ENCODE results near the gene ESRRB.

Gene ESRRB

GRCh38 chr14:76450476-76450875 is 74.5 kb downstream of the ESRRB start:
- DNase-seq (ENCODE audit: low read depth) = no peak

DNA sequence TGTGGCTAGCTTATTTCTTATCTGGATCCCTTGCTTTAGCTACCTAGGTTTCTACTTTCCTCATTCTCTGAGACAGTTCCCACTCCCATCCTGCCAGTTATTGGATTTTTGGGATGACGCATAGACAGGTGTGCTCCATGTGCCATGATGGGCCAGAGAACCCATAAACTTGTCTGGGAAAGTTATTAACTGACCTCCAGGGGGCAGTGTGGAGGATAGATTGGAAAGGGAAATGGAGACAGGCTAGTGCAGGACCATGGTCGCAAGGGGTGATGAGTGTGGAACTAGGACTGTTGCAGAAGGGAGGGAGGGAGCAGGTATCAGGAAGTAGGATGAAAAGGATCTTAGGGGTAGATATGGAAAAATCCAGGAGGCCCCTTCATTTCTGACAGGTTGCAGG is 80.3 kb downstream of the ESRRB start:
- DNase-seq (ENCODE audit: low read depth) = peak; percentile 25

DNA sequence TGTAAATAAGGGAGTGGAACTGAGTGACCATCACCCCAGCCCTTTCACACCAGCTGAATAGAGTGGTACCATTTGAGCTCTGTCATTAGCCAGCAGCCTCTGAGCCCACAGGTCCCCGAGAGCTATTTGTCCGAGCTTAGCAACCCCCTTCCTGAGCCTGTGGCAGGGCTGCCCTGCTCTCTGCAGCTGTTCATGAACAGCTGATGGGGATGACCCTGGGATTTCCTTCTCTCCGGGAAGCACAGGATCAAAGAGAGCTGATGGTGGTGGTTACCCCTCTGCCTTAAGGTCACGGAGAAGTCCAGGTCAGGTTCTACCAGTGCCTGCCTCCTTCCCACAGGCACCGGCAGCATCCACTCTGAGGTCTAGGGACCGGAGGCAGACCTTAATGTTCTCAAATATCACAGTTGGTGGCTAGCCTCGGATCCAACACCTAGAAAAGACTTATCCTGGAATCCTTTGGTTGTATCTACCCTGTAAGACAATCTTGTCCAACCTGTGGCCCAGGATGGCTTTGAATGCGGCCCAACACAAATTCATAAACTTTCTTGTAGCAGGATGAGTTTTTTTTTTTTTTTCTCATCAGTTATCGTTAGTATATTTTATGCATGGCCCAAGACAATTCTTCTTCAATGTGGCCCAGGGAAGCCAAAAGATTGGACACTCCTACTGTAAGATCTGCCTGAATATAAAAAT is 81.1 kb downstream of the ESRRB start:
- DNase-seq (ENCODE audit: low read depth) = no peak

GRCh38 chr14:76457841-76458240 is 81.9 kb downstream of the ESRRB start:
- no peak for DNase-seq (ENCODE audit: low read depth)

GRCh38 chr14:76461886-76462285 is 85.9 kb downstream of the ESRRB start:
- DNase-seq (ENCODE audit: low read depth) = no peak

DNA sequence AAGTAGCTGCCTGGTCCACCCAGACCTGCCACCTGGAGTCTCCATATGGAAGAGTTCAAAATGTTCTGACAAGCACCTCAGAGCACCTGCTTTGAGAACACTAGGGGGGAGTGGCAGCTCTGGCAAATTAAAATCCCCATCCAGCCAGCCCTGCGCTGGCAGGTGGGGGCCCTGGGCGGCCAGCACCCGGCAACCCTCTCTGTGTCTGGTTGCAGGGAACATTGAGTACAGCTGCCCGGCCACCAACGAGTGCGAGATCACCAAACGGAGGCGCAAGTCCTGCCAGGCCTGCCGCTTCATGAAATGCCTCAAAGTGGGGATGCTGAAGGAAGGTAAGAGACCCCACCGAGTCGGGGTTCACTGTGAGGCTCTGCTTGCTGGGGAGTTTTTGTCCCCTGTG is 86.4 kb downstream of the ESRRB start:
- no peak for DNase-seq (ENCODE audit: low read depth)

GRCh38 chr14:76463105-76463504 is 87.2 kb downstream of the ESRRB start:
- no peak for DNase-seq (ENCODE audit: low read depth)

DNA sequence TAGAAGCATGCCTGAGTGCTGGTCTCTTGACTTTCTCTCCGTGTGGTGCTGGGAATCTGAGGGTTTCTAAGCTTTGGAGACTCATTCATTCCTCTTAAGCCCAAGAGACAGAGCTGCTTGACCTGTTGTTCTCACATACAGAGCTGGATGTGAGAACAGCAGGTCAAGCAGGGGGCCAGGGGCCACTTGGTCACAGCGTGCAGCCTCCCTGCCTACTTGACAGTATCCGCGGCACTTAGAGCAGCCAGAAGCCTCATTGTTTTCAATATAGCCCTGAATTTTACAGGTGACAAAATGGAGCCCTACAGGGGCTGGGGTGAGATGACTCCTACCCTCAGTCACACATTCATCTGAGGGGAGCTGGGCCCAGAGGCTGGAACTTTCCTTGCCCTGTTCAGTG is 88.9 kb downstream of the ESRRB start:
- no peak for DNase-seq (ENCODE audit: low read depth)

GRCh38 chr14:76465664-76466063 is 89.7 kb downstream of the ESRRB start:
- DNase-seq (ENCODE audit: low read depth) = no peak

DNA sequence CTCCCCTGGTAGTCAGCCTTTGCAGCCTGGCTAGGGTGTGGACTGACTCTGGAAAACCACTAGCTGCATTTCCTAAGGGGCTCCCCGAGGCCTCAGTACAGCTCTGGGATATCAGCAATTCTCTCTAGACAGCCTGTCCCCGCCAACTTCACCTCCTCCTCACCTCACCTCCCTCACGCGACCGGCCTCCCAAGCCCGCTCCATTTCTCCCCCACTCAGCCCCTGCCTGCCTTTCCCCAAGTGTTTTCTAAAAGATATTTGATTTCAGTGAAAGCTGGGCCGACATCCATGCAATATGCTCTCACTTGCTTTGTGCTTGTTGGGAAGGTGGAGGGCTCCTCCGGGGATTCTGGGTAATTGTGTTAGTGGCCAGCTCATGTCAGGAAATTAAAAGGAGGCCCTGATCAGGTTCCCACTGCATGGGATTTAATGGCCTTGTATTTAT is 91.8 kb downstream of the ESRRB start:
- DNase-seq (ENCODE audit: low read depth) = no peak

DNA sequence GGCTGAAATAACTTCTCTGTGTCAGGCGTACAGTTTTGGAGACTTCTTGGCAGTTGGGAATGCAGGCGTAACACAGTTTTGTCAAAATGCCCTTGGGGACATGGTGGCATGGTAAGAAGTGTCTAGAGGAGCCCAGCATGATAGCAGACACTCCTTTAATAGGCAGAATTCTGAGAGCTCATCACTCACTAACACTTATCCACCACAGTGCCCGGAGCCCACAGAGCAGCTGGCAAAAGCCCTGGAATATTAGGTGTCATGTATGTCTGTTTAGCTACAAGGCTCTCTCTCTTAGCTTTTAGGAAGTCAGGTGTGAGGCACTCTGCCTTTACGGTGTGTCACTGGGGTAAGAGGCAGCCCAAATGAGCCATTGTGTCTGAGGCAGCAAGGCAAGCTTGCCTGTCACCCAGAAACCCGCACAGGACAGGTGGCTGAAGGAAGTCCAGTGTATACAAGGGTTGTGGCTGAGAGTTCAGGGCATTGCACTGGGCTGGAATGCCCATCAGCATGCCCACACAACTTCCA is 96.3 kb downstream of the ESRRB start:
- DNase-seq (ENCODE audit: low read depth) = no peak

DNA sequence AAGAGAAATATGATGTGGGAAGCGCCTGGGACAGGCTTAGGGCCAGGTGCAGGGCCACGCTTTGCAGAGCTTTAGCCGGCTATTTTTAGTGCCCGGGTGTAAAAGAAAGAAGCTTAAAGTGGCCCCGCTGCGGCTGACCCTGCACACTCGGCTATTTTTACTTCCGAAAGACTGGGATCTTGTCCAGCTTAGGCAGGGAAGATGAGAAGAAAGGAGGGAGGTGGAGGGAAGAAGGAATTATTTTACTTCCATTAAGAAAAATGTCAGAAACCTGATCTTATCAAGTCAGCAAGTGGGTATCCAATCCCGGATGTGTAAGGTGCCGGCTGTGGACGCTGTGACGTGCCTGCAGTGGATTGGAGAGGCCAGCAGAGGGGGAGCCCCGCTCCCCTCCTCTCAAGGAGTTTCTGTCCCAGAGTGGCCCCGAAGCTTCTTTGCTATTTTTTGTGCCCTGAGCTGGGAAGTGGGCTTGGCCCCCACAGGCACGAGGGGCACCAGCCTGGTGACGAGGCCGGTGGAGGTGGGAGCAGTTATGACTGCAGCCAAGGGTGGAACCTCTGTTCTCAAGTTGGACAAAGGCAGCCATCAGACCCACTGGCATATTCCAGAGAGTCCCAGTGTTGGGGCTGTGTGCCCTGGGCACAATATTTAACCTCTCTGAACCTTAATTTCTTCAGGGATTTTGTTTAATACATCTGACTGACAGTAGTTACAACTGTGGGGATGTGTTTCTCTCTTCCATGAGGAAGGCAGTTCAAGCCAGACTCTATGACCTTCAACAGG is 97.7 kb downstream of the ESRRB start:
- DNase-seq (ENCODE audit: low read depth) = peak; percentile 26

GRCh38 chr14:76480426-76480825 is 104.5 kb downstream of the ESRRB start:
- DNase-seq (ENCODE audit: low read depth) = no peak

GRCh38 chr14:76484355-76484754 is 108.4 kb downstream of the ESRRB start:
- DNase-seq (ENCODE audit: low read depth) = no peak

DNA sequence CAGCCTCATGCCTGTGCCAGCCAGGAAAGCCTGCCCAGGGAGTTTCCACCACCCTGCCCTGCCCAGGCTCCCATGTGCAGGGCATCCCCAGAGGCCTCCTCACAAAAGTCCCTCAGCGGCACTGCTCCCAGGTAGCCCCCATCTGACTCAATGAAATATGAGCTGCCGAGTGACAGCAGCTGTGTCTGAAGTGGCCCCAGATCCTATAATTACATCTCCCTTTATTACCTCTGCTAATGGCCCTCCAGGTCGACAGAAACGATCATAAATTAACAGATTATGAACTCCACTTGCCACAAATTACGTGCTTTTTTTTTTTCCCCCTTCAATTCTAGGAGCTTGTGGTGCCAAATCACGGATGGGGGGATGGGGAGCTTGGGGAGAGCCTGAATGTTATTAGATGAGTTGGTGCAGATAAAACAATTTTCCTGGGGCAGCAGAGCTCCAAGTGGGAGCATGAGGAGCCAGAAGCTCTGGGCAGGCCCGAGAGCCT is 110.4 kb downstream of the ESRRB start:
- DNase-seq (ENCODE audit: low read depth) = no peak

- no peak for DNase-seq (ENCODE audit: low read depth)
Measured at GRCh38 chr14:76488551-76488950, 112.6 kb downstream of the ESRRB start.

DNA sequence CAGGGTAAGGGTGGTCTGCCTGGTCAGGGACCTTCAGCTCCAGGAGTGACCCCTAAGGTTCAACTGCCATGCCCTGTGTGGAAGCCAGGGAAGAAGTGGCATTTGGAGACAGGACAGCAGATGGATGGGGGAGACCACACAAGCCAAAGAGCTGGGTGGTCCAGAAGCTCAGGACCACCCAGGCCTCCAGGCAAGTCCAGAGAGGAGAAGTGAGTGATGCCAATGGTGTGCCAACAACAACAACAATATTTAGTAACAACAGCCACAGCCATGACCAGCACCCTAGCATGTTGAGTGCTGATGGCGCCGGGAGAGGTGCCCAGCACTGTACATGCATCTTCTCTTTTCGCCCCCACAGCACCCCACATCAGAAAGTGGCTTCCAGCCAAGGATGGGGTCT is 113.7 kb downstream of the ESRRB start:
- DNase-seq (ENCODE audit: low read depth) = no peak

DNA sequence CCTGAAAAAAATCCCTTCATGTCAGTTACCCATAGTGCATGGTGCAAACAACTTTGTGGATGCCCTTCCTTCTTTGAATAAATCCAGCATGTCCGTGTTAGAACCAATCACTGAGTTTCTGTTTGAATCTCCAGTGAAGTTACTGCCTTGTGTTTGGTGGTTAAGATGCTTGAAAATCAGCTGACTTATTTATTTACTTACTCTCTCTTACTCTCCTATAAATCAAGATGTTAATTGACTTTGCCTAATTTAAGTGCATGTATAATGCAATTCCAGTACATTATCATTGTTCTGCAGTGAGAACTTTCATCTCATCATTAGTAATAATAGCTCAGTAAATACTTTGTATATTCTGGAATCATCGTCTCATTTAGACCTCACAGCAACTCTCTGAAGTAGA is 114.2 kb downstream of the ESRRB start:
- DNase-seq (ENCODE audit: low read depth) = no peak

- no peak for DNase-seq (ENCODE audit: low read depth)
Measured at GRCh38 chr14:76490735-76491134, 114.8 kb downstream of the ESRRB start.

DNA sequence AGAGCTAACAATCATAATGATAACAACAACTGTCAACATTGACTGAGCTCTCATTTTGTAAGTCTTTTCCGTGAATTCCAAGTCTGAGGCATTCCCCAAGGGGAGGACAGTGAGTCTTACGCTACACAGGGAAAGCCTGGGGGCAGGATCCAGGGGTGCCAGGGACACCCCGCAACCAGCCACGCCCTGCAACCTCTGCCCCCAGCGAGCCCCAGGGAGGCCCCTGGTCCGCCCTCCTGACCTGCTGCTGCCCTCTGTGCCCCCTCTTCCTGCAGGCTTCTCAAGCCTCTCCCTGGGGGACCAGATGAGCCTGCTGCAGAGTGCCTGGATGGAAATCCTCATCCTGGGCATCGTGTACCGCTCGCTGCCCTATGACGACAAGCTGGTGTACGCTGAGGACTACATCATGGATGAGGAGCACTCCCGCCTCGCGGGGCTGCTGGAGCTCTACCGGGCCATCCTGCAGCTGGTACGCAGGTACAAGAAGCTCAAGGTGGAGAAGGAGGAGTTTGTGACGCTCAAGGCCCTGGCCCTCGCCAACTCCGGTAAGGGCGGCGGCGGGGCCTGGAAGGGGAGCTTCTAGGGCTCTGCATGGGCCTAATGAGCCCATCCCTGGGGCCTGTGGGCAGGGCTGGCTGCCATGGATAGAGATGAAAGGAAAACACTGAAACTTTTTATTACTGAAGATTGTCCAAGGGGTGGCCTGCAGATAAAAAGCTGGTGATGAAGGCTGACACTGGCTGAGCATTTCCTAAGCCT is 115.4 kb downstream of the ESRRB start:
- DNase-seq (ENCODE audit: low read depth) = no peak

- no peak for DNase-seq (ENCODE audit: low read depth)
Measured at GRCh38 chr14:76495983-76496382, 120.0 kb downstream of the ESRRB start.

- no peak for DNase-seq (ENCODE audit: low read depth)
Measured at GRCh38 chr14:76496595-76496994, 120.7 kb downstream of the ESRRB start.

All from iris pigment epithelial cell (primary cell).